Activated naive CD8-positive, alpha-beta T cell treated with anti-CD3 and anti-CD28 coated beads, Interleukin-2, amount 50 U/mL, for 24 hours (primary cell): ENCODE results near the gene SPOCK1.

Source experiments
- ATAC-seq: fragments of 150-1000 bp; cut with Tn5 transposase; one replicate; pipeline ENCODE4 v1.10.0; 2021
- DNase-seq: peaks from one replicate; pipeline ENCODE4 v3.0.0; 2021
- H3K27ac Mint-ChIP-seq: one replicate; pipeline ENCODE4 v1.8.0; 2021; ENCODE audit warnings: mild to moderate bottlenecking, mixed read lengths
- H3K27me3 Mint-ChIP-seq: one replicate; pipeline ENCODE4 v1.8.0; 2021; ENCODE audit warnings: mixed read lengths
- H3K36me3 Mint-ChIP-seq: one replicate; pipeline ENCODE4 v1.8.0; 2021; ENCODE audit warnings: low read depth, mixed read lengths
- H3K4me1 Mint-ChIP-seq: one replicate; pipeline ENCODE4 v1.8.0; 2021; ENCODE audit warnings: mixed read lengths
- H3K4me3 Mint-ChIP-seq: one replicate; pipeline ENCODE4 v1.8.0; 2021; ENCODE audit warnings: mild to moderate bottlenecking, moderate library complexity, mixed read lengths
- H3K9me3 Mint-ChIP-seq: one replicate; pipeline ENCODE4 v1.8.0; 2021; ENCODE audit warnings: mixed read lengths

The SPOCK1 gene

DNA sequence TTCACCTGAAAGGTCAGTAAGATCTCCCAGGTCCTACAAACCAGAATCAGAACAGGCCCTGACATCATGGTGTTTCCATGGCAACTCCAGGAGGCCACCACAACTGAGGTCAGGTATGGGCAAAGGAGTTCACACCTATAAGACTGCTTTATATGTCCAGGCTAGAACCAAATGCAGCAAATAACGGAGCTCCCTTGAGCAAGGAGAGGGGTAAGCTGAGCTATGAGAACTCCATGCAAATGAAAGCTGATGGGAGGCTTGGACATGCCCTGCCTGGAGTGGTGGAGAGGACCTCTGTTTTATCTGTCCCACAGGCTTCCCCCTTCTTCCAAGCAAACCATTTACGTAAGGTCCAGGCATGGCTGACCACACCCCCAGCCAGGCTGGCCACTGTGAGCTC is 207.7 kb downstream of the SPOCK1 start:
- H3K36me3 Mint-ChIP-seq, result no peaks in the 10 kb centered on the region
- H3K27me3 Mint-ChIP-seq, result no peaks in the 10 kb centered on the region
- H3K4me1 Mint-ChIP-seq, result no peaks in the 10 kb centered on the region
- H3K9me3 Mint-ChIP-seq, result no peaks in the 10 kb centered on the region
- DNase-seq, result no peak
- H3K27ac Mint-ChIP-seq, result no peak overlapping the region
- ATAC-seq, result no peak
- H3K4me3 Mint-ChIP-seq, result no peak overlapping the region

DNA sequence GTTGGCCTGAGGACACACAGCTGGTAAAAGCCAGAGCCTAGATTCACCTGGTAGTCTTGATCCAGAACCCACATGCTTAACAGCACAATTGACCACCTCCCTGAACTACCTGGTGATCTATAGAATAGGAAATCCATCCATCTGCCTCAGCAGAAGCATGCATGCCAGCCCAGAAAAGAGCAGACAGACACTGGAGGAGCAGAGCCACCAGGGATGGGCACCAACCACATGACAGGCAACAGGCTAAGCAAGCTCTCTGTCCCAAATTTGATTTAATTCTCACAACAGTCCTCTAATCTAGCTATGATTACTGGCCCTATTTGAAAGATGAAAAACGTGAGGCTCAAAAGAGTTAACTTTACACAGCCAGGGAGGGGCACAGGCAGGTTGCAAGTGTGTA is 208.1 kb downstream of the SPOCK1 start:
- no peaks in the 10 kb centered on the region for H3K9me3 Mint-ChIP-seq
- DNase-seq (no peak), ATAC-seq (no peak)
- H3K36me3 Mint-ChIP-seq, result no peaks in the 10 kb centered on the region
- no peaks in the 10 kb centered on the region for H3K4me1 Mint-ChIP-seq
- H3K27ac Mint-ChIP-seq, result no peak overlapping the region
- no peak overlapping the region for H3K4me3 Mint-ChIP-seq
- no peaks in the 10 kb centered on the region for H3K27me3 Mint-ChIP-seq

DNA sequence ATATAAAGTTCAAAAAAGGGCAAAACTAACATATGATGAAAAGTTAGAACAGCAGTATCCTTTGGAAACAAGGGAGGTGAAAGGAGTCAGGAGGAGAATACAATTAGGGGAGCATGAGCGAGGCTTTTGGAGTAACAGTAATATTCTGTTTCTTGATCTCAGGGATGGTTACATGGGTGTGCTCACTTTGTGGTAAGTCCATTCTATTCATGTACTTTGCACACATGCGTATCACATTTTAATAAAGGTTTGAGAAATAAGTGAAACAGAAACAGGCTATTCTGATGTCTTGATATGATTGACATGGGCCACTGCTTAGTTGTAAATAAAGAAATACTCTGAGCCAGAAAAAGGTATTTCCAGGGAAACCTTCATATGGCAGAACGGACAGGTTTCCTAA is 208.8 kb downstream of the SPOCK1 start:
- H3K4me3 Mint-ChIP-seq, result no peak overlapping the region
- H3K27me3 Mint-ChIP-seq, result no peaks in the 10 kb centered on the region
- ATAC-seq, result no peak
- H3K9me3 Mint-ChIP-seq, result no peaks in the 10 kb centered on the region
- H3K4me1 Mint-ChIP-seq, result no peaks in the 10 kb centered on the region
- no peak for DNase-seq
- no peaks in the 10 kb centered on the region for H3K36me3 Mint-ChIP-seq
- H3K27ac Mint-ChIP-seq, result no peak overlapping the region

DNA sequence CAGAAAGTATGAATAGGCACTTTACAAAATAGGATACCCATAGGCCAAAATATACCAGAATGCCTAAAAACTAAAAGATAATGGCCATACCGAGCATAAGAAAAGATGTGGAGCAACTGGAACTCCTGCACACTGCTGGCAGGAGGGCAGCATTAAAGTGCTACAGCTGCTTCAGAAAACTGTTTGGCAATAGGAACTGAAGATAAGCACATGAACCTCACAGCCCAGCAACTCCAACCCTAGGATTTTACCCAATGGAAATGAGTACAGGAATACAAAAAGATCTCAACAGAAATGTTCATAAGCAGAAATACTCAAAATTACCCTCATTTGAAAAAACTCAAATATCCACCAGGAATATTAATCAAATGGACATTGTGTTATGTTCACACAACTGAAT is 209.3 kb downstream of the SPOCK1 start:
- ATAC-seq (no peak), DNase-seq (no peak)
- H3K36me3 Mint-ChIP-seq, result no peaks in the 10 kb centered on the region
- no peak overlapping the region for H3K4me3 Mint-ChIP-seq
- H3K27me3 Mint-ChIP-seq, result no peaks in the 10 kb centered on the region
- no peaks in the 10 kb centered on the region for H3K9me3 Mint-ChIP-seq
- H3K4me1 Mint-ChIP-seq, result no peaks in the 10 kb centered on the region
- H3K27ac Mint-ChIP-seq, result no peak overlapping the region

DNA sequence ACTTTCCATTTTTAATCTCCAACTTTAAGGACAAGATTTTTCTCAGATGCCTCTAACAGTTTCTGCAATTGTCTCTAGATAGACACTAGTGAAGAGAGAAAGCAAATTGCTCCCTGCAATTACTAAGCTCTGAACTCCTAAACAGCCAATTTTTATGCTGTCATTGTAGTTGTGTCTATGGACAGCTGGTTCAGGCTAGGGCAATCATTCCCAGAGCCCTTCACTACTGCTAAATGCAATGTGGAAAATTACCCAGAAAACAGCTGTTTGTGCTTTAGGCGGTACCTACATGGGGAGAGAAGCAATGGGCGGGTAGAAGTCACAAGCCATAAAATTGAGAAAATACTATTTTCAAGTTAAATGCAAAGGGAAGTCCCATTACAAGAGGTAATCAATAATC is 211.6 kb downstream of the SPOCK1 start:
- Mint-ChIP-seq H3K9me3 (no peaks in the 10 kb centered on the region), H3K36me3 (no peaks in the 10 kb centered on the region), H3K4me1 (no peaks in the 10 kb centered on the region), H3K4me3 (no peak overlapping the region), H3K27me3 (no peaks in the 10 kb centered on the region), H3K27ac (no peak overlapping the region)
- DNase-seq (no peak), ATAC-seq (no peak)

DNA sequence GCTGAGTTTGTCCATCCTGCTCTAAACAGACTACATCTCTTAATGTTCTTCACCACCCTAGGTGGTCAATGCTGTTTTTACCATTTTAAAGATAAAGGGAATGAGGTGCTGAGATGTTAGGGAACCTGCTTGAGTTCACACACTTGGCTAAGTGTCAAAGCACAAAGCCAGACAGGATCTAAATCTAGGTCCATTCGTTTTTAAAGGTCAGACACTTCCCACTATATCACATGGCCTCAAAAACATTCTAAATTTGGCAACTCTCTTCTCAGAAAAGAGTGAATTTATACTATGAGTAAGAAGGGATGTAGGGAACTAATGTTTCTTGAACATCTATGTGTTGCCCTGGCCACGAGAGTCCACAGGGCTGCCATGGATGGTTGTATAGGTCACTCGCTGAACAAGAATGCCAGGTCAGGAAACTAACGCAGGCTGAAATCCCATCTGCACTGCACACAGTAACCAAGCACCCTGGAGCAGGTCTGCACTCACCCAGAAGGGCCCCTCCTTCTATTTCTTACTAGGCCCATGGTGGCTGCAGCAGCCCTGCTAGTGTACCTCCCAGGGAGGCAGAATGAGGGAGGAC is 213.0 kb downstream of the SPOCK1 start:
- Mint-ChIP-seq H3K36me3 (no peaks in the 10 kb centered on the region), H3K4me1 (no peaks in the 10 kb centered on the region), H3K4me3 (no peak overlapping the region), H3K27ac (no peak overlapping the region), H3K27me3 (no peaks in the 10 kb centered on the region), H3K9me3 (no peaks in the 10 kb centered on the region)
- DNase-seq (no peak), ATAC-seq (no peak)

DNA sequence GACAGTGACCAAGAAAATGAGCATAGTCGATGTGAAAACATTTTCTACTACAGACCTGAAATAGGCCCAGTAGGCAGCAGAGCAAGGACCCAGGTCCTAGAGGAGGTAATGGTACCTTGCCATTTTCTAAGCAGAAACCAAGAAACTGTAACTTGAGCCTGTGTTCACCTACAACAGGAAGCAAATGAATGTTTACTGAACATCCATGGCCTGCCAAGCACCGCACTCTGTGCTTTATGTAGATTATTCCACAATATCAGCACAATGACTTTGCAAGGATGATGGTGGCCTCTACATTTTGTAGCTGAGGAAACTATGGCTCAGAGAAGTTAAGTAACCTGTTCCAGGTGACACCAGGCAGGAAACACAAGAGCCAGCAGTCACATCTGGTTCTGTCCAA is 215.3 kb downstream of the SPOCK1 start:
- H3K9me3 Mint-ChIP-seq, result no peaks in the 10 kb centered on the region
- H3K27me3 Mint-ChIP-seq, result no peaks in the 10 kb centered on the region
- H3K4me1 Mint-ChIP-seq, result no peaks in the 10 kb centered on the region
- no peak overlapping the region for H3K4me3 Mint-ChIP-seq
- no peak for ATAC-seq
- no peaks in the 10 kb centered on the region for H3K36me3 Mint-ChIP-seq
- H3K27ac Mint-ChIP-seq, result no peak overlapping the region
- no peak for DNase-seq

DNA sequence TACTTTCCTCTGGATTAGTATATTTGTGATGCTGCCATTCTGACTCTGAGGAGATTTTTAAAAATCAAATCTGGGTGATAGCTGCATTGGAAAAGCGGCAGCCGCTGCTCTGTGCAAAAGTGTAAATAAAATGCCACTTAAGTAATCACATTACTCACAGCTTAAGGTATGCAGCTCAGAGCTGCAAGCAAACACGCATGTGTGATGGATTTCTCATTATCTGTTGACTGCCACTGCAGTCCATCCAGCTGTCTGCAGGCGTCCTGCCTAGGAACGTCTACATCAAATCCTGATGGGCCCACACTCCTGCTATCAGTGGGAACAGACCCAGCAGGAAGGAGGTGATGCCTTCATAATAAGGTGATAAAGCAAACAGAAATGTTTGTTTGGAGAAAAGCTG is 216.9 kb downstream of the SPOCK1 start:
- Mint-ChIP-seq H3K4me1 (no peaks in the 10 kb centered on the region), H3K36me3 (no peaks in the 10 kb centered on the region), H3K27ac (no peak overlapping the region), H3K9me3 (no peaks in the 10 kb centered on the region), H3K4me3 (no peak overlapping the region), H3K27me3 (no peaks in the 10 kb centered on the region)
- DNase-seq (no peak), ATAC-seq (no peak)

DNA sequence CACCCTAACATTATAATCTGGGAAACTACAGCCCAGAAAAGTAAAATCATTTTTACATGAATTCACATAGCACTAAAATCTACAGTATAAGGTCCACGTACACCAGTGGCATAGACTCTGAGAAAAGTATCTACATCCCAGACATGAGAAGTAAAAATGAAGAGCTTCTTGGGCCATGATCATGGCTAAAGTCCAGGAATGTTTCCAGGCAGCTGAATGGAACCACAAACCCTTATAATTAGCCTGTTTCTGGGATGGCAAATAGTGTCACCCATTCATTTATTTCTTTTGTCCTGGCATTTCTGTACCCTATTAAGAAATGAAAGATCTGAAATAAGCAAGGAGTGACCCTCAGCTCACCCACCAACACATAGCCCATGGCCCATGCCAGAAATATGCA is 217.9 kb downstream of the SPOCK1 start:
- H3K36me3 Mint-ChIP-seq, result no peaks in the 10 kb centered on the region
- H3K27me3 Mint-ChIP-seq, result no peaks in the 10 kb centered on the region
- no peaks in the 10 kb centered on the region for H3K4me1 Mint-ChIP-seq
- no peak overlapping the region for H3K27ac Mint-ChIP-seq
- no peak for DNase-seq
- ATAC-seq, result no peak
- no peak overlapping the region for H3K4me3 Mint-ChIP-seq
- H3K9me3 Mint-ChIP-seq, result no peaks in the 10 kb centered on the region

DNA sequence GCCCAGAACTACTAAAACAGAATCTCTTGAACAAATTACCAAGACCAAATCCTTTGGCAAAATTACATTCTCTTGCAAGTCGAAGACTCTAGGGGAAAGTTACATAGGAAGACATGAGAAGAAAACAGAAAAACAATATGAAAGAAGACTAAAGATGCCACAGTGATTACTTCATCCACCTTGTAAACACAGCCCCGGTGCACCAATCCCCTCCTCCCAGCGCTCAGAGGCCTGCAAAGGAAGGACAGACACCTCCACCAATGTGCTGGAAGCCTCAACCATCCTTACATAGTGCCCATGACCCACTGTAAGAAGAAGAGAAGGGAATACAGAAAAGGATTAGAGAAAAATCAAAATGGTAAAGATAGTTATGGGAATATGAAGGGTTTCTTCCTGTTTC is 218.5 kb downstream of the SPOCK1 start:
- H3K4me3 Mint-ChIP-seq, result no peak overlapping the region
- no peak overlapping the region for H3K27ac Mint-ChIP-seq
- H3K9me3 Mint-ChIP-seq, result no peaks in the 10 kb centered on the region
- no peaks in the 10 kb centered on the region for H3K4me1 Mint-ChIP-seq
- no peaks in the 10 kb centered on the region for H3K27me3 Mint-ChIP-seq
- H3K36me3 Mint-ChIP-seq, result no peaks in the 10 kb centered on the region
- ATAC-seq (no peak), DNase-seq (no peak)

DNA sequence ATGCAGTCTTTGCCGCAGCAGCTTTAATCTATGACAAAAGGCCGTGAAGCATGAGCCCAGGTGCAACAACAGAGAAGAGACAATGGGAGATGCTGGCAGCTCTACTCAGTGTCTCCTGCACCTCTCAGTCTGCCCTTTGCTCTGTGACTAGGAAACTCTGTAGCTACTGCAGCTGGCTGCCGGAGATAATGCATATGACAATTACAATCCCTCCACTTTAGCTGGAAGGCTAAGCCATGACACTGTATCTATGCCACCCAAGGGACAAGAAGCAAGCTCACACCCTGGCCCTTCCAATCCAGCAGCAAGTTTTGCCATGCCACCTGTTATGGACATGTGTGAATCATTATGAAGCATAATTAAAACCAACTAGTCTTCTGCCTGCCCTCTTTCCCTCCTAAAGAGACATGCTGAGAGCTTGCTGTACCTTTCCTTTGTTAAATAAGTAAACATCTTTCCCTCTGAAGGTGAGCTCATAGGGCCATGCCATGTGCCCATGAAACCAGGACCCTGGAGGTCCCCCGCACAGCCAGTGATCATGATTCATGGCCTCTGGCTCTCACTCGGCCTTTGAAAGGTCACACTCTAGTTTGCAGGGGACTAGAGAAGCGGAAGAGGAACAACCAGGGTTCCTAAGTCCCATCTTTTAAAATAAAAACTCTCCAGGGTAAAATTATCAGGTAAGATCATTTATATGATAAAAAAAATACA is 219.4 kb downstream of the SPOCK1 start:
- DNase-seq, result no peak
- no peaks in the 10 kb centered on the region for H3K36me3 Mint-ChIP-seq
- H3K9me3 Mint-ChIP-seq, result no peaks in the 10 kb centered on the region
- no peak overlapping the region for H3K4me3 Mint-ChIP-seq
- ATAC-seq, result no peak
- no peaks in the 10 kb centered on the region for H3K4me1 Mint-ChIP-seq
- no peaks in the 10 kb centered on the region for H3K27me3 Mint-ChIP-seq
- no peak overlapping the region for H3K27ac Mint-ChIP-seq

DNA sequence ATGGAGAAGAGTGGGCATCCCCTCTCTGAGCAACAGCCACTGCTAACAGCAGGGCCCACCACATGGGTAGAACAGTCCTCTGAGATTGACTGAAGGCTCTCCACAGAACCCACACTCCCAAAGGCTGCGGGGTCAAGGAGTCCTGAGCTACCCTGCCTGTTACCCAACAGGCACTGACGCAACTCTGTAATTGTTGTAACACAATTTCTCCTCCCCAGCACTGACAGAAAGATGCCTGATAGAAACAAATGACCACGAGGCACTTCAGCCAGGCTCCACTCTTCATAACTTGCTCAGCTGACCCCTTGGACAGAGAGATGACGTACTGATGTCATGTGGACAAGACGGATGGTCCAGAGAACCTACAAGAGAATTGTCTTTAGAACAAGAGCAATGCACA is 220.7 kb downstream of the SPOCK1 start:
- H3K9me3 Mint-ChIP-seq, result no peaks in the 10 kb centered on the region
- no peaks in the 10 kb centered on the region for H3K36me3 Mint-ChIP-seq
- H3K27me3 Mint-ChIP-seq, result no peaks in the 10 kb centered on the region
- H3K4me3 Mint-ChIP-seq, result no peak overlapping the region
- no peak for DNase-seq
- no peaks in the 10 kb centered on the region for H3K4me1 Mint-ChIP-seq
- H3K27ac Mint-ChIP-seq, result no peak overlapping the region
- no peak for ATAC-seq

DNA sequence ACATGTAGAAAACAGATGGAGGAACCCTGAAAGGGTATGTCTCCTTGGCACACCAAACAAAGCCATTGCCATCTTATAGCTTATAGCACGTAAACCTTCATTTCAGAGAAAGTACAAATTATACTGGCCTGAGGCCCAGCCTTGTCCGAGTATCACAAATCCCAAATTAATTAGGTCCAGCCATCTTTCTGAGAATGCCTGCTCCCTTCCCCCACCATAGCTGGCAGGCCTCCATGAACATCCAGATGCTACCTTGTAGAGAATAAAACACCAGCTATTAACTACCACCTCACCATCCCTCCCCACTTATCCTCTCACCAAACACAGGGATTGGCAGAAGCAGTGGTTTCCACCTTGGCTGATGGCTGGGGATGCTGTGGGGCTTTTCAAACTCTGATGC is 224.0 kb downstream of the SPOCK1 start:
- no peaks in the 10 kb centered on the region for H3K4me1 Mint-ChIP-seq
- H3K36me3 Mint-ChIP-seq, result no peaks in the 10 kb centered on the region
- no peaks in the 10 kb centered on the region for H3K9me3 Mint-ChIP-seq
- DNase-seq, result no peak
- no peak for ATAC-seq
- H3K4me3 Mint-ChIP-seq, result no peak overlapping the region
- no peak overlapping the region for H3K27ac Mint-ChIP-seq
- no peaks in the 10 kb centered on the region for H3K27me3 Mint-ChIP-seq

DNA sequence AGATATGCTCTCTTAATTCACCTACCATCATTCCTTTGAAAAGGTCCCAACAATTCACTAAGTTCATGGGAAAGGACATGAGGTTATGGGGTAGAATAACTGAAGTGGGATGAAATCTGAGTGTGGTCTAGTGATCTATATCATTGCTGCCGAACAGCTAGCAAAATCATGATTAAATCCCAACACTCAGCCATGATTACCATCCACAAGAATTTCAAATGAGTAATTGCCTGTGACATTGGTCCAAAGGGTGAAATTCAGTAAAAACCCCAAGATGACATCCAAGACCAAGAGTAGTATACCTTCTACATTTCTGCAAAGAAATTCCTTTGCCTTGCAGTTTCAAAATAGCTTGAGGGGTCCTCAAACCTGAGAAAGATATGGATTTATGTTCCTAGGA is 225.6 kb downstream of the SPOCK1 start:
- no peak for DNase-seq
- no peak overlapping the region for H3K4me3 Mint-ChIP-seq
- no peak overlapping the region for H3K27ac Mint-ChIP-seq
- peaks cover 1% of the 10 kb centered on the region for H3K27me3 Mint-ChIP-seq
- ATAC-seq, result no peak
- no peaks in the 10 kb centered on the region for H3K4me1 Mint-ChIP-seq
- no peaks in the 10 kb centered on the region for H3K36me3 Mint-ChIP-seq
- H3K9me3 Mint-ChIP-seq, result no peaks in the 10 kb centered on the region

DNA sequence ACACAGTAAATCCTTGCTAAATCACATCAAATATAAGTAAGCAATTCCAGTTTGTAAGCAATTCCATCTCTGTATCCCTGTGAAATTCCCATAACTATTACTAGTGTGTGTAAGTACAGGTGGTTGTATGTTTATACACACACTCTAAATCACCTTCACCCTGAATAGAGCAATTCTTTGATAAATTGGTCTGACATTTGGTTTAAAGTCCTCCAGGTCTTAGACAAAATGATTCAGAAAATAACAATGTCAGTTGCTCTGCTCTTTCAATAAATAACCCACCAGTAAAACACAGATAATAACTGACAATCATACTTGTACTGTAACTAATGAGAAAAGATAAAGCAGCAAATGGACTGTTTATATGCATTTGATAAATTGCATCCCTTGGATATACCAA is 226.3 kb downstream of the SPOCK1 start:
- peaks cover 1% of the 10 kb centered on the region for H3K27me3 Mint-ChIP-seq
- H3K9me3 Mint-ChIP-seq, result no peaks in the 10 kb centered on the region
- ATAC-seq (no peak), DNase-seq (no peak)
- H3K27ac Mint-ChIP-seq, result no peak overlapping the region
- H3K36me3 Mint-ChIP-seq, result no peaks in the 10 kb centered on the region
- no peaks in the 10 kb centered on the region for H3K4me1 Mint-ChIP-seq
- H3K4me3 Mint-ChIP-seq, result no peak overlapping the region

DNA sequence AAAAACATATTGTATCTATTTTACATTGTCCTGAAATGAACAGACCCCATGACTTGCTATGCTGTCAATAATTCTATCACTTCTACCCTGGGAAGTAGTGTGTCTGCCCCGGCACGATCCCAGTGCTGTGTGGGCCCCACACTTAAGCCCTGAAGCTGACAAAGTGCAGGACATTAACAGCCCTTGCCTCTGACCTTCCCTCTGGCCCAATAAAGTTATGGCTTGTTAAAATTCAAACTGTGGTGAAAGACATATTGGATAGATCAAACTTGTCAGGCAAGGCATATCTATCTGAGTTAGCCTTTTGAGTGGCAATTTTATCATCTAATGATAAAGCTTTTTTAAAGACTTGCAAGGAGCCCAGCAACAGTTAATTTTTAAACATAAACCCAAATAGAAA is 229.2 kb downstream of the SPOCK1 start:
- no peak overlapping the region for H3K27ac Mint-ChIP-seq
- ATAC-seq, result no peak
- no peaks in the 10 kb centered on the region for H3K4me1 Mint-ChIP-seq
- H3K27me3 Mint-ChIP-seq, result peaks cover 7% of the 10 kb centered on the region
- H3K36me3 Mint-ChIP-seq, result no peaks in the 10 kb centered on the region
- no peak overlapping the region for H3K4me3 Mint-ChIP-seq
- H3K9me3 Mint-ChIP-seq, result no peaks in the 10 kb centered on the region
- DNase-seq, result no peak
